ENCODE results near the gene AFAP1L2.

GRCh38 chr10:114343623-114344505 lies 60.4 kb downstream of the AFAP1L2 start:
- TF ChIP-seq, protein P1, sequence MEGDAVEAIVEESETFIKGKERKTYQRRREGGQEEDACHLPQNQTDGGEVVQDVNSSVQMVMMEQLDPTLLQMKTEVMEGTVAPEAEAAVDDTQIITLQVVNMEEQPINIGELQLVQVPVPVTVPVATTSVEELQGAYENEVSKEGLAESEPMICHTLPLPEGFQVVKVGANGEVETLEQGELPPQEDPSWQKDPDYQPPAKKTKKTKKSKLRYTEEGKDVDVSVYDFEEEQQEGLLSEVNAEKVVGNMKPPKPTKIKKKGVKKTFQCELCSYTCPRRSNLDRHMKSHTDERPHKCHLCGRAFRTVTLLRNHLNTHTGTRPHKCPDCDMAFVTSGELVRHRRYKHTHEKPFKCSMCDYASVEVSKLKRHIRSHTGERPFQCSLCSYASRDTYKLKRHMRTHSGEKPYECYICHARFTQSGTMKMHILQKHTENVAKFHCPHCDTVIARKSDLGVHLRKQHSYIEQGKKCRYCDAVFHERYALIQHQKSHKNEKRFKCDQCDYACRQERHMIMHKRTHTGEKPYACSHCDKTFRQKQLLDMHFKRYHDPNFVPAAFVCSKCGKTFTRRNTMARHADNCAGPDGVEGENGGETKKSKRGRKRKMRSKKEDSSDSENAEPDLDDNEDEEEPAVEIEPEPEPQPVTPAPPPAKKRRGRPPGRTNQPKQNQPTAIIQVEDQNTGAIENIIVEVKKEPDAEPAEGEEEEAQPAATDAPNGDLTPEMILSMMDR (conservative IDR thresholded peaks at IDR 0.05; ENCODE audit: low read depth, low read length): no peak
- TF ChIP-seq EZH2 (IDR thresholded peaks at IDR 0.05; ENCODE audit: borderline replicate concordance, low read depth, low read length, poor library complexity, severe bottlenecking): no peak

Data from A673 (cell line).